PFSK-1 (cell line): ENCODE measurements around the gene PPM1M.

Experiments used
- FOXP2 ChIP-seq: optimal IDR thresholded peaks from 2 replicates; pipeline ENCODE3; 2011; ENCODE audit warnings: borderline replicate concordance, control low read depth, inconsistent platforms; ENCODE audit not compliant: insufficient read depth; ENCODE audit errors: extremely low read length, extremely low read depth
- POLR2AphosphoS5 ChIP-seq: IDR thresholded peaks from 2 replicates; pipeline ENCODE4 v1.6.1; 2012; ENCODE audit warnings: low read depth, mild to moderate bottlenecking, control low read depth, low read length, moderate library complexity
- REST ChIP-seq, 2 experiments: IDR thresholded peaks; 2 replicates each; pipeline versions ENCODE4 v1.6.1 to v1.8.0; 2011 to 2012; ENCODE audit warnings: low read depth in 2 of 2, low read length in 2 of 2, control low read depth in 1 of 2, inconsistent platforms in 1 of 2, mild to moderate bottlenecking in 1 of 2, moderate library complexity in 1 of 2; ENCODE audit not compliant: insufficient read depth in 1 of 2
- SIN3A ChIP-seq: IDR thresholded peaks from 2 replicates; pipeline ENCODE4 v1.6.1; 2012; ENCODE audit warnings: mild to moderate bottlenecking, low read length, moderate library complexity, borderline replicate concordance; ENCODE audit not compliant: insufficient read depth
- TAF1 ChIP-seq: IDR thresholded peaks from 2 replicates; pipeline ENCODE4 v1.6.1; 2012; ENCODE audit warnings: low read length, control low read depth, borderline replicate concordance; ENCODE audit not compliant: insufficient read depth

Gene PPM1M

GRCh38 chr3:52233968-52234367, 11.6 kb upstream of the PPM1M start:
- TF ChIP-seq FOXP2 = no peak
- TF ChIP-seq SIN3A = no peak
- TF ChIP-seq POLR2AphosphoS5 = no peak
- no peak for TF ChIP-seq REST (IDR thresholded peaks at IDR 0.05; ENCODE audit: insufficient read depth in 1 of 2, low read depth in 2 of 2, low read length in 2 of 2)
- TF ChIP-seq TAF1 = no peak

- no peak for TF ChIP-seq REST (IDR thresholded peaks at IDR 0.05; ENCODE audit: insufficient read depth in 1 of 2, low read depth in 2 of 2, low read length in 2 of 2)
- no peak for TF ChIP-seq FOXP2
- no peak for TF ChIP-seq POLR2AphosphoS5
Measured at GRCh38 chr3:52234516-52235447, 10.8 kb upstream of the PPM1M start.

GRCh38 chr3:52236424-52236886, 9.1 kb upstream of the PPM1M start:
- no peak for TF ChIP-seq POLR2AphosphoS5
- no peak for TF ChIP-seq FOXP2
- no peak for TF ChIP-seq SIN3A
- no peak for TF ChIP-seq TAF1
- no peak for TF ChIP-seq REST (IDR thresholded peaks at IDR 0.05; ENCODE audit: insufficient read depth in 1 of 2, low read depth in 2 of 2, low read length in 2 of 2)

- no peak for TF ChIP-seq REST (IDR thresholded peaks at IDR 0.05; ENCODE audit: insufficient read depth in 1 of 2, low read depth in 2 of 2, low read length in 2 of 2)
- no peak for TF ChIP-seq FOXP2
- TF ChIP-seq TAF1 = no peak
- no peak for TF ChIP-seq SIN3A
- TF ChIP-seq POLR2AphosphoS5 = no peak
Measured at GRCh38 chr3:52237006-52237656, 8.4 kb upstream of the PPM1M start.
